Activated T-helper 17 cell treated with anti-CD3 and anti-CD28 coated beads, Interleukin-2, amount 50 U/mL, for 72 hours (primary cell): ENCODE data around the gene SLC22A7. TPM values are rescaled to one million over a fixed set of nuclear protein-coding genes. Genes with fewer than 3 reads are reported as not detected.
A peak's percentile ranks its signal among the peaks of the same experiment; 100 is the strongest.
"Not testable (repeated sequence)": the region's sequence is repeated elsewhere in the genome, so short reads cannot be mapped to it uniquely, and the experiment has no call there.

Experiments used
- ATAC-seq: fragments of 150-1000 bp; cut with Tn5 transposase; replicated peaks from 2 replicates; pipeline ENCODE4 v1.10.0; 2021; ENCODE audit warnings: mild to moderate bottlenecking, moderate library complexity
- H3K27ac Mint-ChIP-seq: one replicate; pipeline ENCODE4 v1.8.0; 2022; ENCODE audit warnings: mixed read lengths
- H3K27me3 Mint-ChIP-seq: one replicate; pipeline ENCODE4 v1.8.0; 2022; ENCODE audit warnings: mixed read lengths
- H3K36me3 Mint-ChIP-seq: one replicate; pipeline ENCODE4 v1.8.0; 2022; ENCODE audit warnings: low read depth, mild to moderate bottlenecking, mixed read lengths
- H3K4me1 Mint-ChIP-seq: one replicate; pipeline ENCODE4 v1.8.0; 2022; ENCODE audit warnings: mixed read lengths
- H3K4me3 Mint-ChIP-seq: one replicate; pipeline ENCODE4 v1.8.0; 2022; ENCODE audit warnings: mild to moderate bottlenecking, mixed read lengths
- H3K9me3 Mint-ChIP-seq: one replicate; pipeline ENCODE4 v1.8.0; 2022; ENCODE audit warnings: mixed read lengths
- total RNA-seq, 2 donors: library from RNA; stranded (reverse); gene quantifications; one replicate each; pipeline ENCODE4 v1.2.3, GENCODE V29; 2022

The SLC22A7 gene
- total RNA-seq, 2 donors from 2014 or later, result not detected

DNA sequence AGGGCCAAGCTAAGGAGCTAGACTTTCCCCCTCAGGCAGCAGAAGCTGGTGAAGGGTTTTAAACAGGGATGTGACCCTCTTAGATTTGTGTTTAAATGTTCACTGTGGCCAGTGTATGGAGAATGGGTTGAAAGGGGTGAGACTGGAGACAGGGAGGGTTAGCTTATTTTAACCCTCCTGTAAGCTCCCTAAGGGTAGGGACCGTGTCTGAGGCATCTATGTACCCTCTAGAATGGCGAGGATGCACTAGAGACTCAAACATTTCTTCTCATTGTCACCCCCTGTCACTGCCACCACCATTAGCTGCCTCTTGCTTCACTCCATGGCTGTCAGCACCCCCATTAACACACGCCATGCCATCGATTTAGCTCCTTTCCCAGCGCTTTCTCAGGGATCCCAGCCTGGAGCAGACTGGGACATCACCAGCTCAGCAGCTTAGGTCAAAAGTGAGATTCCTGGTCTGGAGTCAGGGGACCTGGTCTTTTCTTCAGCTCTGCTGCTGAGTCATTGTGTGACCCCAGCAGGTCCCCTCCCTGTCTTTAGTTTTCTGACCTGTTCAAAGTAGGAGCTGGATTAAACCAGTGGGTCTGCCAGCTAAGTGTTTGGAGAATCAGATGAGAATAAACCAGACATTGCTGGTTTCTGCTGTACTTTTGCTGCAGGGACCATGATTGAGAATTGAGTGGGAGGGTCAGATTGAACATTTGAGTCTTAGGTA lies 1.1 kb upstream of the SLC22A7 start:
- no peak for ATAC-seq
- Mint-ChIP-seq H3K9me3 (no peaks in the 10 kb centered on the region), H3K4me3 (no peak overlapping the region), H3K36me3 (no peaks in the 10 kb centered on the region), H3K27me3 (peaks cover 6% of the 10 kb centered on the region), H3K4me1 (peaks cover 6% of the 10 kb centered on the region), H3K27ac (no peak overlapping the region)

DNA sequence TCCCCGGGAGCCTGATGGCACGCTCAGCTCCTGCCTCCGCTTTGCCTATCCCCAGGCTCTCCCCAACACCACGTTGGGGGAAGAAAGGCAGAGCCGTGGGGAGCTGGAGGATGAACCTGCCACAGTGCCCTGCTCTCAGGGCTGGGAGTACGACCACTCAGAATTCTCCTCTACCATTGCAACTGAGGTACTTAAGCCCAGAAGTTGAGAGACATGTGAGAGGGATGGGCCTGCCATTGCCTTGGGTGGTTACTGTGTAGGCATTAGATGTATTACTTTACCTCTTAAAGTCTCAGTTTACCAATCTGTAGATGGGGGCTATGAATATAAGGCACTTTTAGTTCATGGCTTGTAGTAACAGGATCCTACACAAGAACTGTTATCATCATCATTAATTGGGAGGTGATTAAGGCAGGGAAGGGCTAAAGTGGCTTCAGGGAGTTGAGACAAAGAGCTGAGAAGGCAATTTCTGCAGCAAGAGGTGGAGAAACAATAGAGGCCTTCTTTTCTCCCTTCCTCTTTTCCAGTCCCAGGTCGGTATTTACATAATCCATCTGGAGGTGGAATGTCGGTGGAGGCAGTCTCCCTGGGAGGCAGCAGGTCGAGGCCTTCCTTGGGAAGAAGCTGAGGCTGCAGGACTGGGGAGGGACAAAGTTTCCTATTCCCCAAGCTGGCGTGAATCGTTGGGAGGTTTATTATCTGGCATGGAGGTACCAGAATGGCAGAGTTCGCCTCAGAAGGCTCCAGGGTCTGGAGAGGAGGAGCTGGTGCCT lies 691 bp downstream of the SLC22A7 start:
- no peak for ATAC-seq
- Mint-ChIP-seq H3K36me3 (no peaks in the 10 kb centered on the region), H3K4me1 (peaks cover 6% of the 10 kb centered on the region), H3K9me3 (no peaks in the 10 kb centered on the region), H3K27ac (no peak overlapping the region), H3K4me3 (no peak overlapping the region), H3K27me3 (peaks cover 6% of the 10 kb centered on the region)

DNA sequence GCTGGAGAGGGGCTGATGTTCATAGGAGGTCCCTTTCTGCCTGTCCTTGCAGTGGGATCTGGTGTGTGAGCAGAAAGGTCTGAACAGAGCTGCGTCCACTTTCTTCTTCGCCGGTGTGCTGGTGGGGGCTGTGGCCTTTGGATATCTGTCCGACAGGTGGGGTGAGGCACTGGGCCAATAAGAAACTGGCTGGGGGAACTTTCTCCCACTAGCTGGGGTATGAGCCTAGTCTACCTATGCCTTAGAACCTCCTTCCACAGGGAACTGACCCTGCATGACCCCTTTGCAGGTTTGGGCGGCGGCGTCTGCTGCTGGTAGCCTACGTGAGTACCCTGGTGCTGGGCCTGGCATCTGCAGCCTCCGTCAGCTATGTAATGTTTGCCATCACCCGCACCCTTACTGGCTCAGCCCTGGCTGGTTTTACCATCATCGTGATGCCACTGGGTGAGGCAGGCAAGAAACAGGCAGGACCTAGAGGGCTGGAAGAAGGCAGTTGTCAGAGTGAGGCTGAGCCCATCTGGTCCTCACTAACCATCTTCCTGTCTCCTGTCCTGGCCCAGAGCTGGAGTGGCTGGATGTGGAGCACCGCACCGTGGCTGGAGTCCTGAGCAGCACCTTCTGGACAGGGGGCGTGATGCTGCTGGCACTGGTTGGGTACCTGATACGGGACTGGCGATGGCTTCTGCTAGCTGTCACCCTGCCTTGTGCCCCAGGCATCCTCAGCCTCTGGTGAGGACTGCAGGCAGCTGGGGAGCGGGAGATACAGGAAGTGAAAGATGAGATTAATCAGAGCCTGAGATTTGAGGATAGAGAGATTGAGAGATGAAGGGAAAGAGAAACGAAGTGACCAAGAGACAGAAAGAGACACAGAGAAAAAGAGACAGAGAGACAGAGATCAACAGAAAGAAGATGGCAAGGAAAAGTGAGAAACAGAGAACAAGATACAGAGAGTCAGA lies 1.6 kb downstream of the SLC22A7 start:
- no peak for ATAC-seq
- H3K27ac Mint-ChIP-seq, result no peak overlapping the region
- H3K4me1 Mint-ChIP-seq, result peaks cover 6% of the 10 kb centered on the region
- no peaks in the 10 kb centered on the region for H3K36me3 Mint-ChIP-seq
- H3K4me3 Mint-ChIP-seq, result no peak overlapping the region
- H3K27me3 Mint-ChIP-seq, result peaks cover 6% of the 10 kb centered on the region
- H3K9me3 Mint-ChIP-seq, result no peaks in the 10 kb centered on the region

DNA sequence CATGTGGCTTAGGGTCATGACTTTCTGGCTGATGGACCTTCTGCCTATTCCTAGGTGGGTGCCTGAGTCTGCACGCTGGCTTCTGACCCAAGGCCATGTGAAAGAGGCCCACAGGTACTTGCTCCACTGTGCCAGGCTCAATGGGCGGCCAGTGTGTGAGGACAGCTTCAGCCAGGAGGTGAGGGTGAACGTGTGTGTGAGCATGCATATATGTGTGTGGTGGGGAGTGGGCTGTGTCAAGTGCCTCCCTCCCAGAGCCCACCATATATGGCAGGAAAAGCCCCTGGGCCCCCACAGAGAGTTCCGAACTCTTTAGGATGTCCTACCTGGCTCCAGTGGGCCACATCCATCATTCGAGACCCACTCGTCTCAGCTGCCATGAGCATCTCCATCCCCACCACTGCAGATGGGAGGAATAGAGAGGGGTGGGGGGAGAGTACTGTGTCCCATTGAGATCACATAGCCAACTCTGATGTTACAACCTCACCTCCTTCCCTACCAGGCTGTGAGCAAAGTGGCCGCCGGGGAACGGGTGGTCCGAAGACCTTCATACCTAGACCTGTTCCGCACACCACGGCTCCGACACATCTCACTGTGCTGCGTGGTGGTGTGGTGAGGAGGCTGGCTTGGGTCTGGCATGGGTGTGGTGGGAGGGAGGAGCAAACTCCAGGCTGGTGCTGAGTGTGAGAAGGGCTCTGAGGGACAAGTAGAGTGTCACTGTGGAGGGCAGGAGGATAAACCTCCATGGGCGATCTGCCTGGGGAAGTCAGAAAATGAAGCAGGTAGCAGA lies 3.2 kb downstream of the SLC22A7 start:
- H3K27ac Mint-ChIP-seq, result no peak overlapping the region
- peaks cover 6% of the 10 kb centered on the region for H3K4me1 Mint-ChIP-seq
- ATAC-seq, result no peak
- H3K27me3 Mint-ChIP-seq, result peaks cover 6% of the 10 kb centered on the region
- H3K4me3 Mint-ChIP-seq, result no peak overlapping the region
- H3K36me3 Mint-ChIP-seq, result no peaks in the 10 kb centered on the region
- no peaks in the 10 kb centered on the region for H3K9me3 Mint-ChIP-seq

DNA sequence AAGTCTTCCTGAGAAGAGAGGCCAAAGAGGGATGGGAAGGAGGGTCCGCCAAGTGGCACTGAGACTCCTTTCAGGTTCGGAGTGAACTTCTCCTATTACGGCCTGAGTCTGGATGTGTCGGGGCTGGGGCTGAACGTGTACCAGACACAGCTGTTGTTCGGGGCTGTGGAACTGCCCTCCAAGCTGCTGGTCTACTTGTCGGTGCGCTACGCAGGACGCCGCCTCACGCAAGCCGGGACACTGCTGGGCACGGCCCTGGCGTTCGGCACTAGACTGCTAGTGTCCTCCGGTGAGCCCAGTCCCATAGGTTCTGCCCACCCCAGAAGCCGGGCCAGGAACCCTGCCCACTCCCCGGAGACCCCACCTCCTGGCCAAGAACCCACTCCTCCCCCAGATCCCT lies 4.1 kb downstream of the SLC22A7 start:
- Mint-ChIP-seq H3K27me3 (peaks cover 6% of the 10 kb centered on the region), H3K9me3 (no peaks in the 10 kb centered on the region), H3K36me3 (no peaks in the 10 kb centered on the region), H3K27ac (no peak overlapping the region), H3K4me3 (no peak overlapping the region), H3K4me1 (peaks cover 6% of the 10 kb centered on the region)
- ATAC-seq, result no peak

DNA sequence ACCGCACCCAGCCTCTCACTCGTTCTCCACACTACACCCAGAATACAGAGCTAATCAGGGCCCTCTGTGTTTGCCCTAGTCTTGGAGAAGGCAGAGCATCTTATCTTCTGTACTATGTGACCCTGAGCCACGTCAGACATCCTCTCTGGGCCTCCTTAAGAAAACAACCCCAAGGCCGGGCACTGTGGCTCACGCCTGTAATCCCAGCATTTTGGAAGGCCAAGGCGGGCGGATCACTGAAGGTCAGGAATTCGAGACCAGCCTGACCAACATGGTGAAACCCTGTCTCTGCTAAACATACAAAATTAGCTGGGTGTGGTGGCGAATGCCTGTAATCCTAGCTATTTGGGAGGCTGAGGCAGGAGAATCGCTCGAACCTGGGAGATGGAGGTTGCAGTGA lies 4.9 kb downstream of the SLC22A7 start:
- not testable (repeated sequence) for H3K4me1 Mint-ChIP-seq, H3K9me3 Mint-ChIP-seq, H3K27ac Mint-ChIP-seq, H3K27me3 Mint-ChIP-seq, H3K4me3 Mint-ChIP-seq, ATAC-seq, H3K36me3 Mint-ChIP-seq

DNA sequence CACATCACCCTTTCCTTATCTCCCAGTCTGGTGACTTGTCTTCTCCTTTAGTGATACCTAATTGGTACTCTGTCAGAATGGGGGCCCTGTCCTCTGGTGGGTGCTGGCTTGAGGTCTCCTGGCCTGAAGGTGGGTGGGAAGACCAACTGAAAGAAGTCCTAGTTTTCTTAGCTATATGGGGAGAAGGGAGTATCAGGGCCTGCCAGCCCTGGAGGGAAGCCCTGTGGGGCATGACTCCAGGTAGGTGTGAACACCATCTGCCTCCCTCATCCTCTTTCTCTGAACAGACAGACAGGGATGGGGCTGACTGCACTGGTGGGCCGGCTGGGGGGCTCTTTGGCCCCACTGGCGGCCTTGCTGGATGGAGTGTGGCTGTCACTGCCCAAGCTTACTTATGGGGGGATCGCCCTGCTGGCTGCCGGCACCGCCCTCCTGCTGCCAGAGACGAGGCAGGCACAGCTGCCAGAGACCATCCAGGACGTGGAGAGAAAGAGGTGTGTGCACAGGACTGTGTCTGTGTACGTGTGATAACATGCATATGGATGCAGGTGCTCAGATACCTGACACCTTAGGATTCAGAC lies 5.8 kb downstream of the SLC22A7 start:
- Mint-ChIP-seq H3K27ac (no peak overlapping the region), H3K9me3 (no peaks in the 10 kb centered on the region), H3K27me3 (peaks cover 6% of the 10 kb centered on the region), H3K36me3 (no peaks in the 10 kb centered on the region), H3K4me3 (no peak overlapping the region), H3K4me1 (peaks cover 6% of the 10 kb centered on the region)
- ATAC-seq, result no peak

DNA sequence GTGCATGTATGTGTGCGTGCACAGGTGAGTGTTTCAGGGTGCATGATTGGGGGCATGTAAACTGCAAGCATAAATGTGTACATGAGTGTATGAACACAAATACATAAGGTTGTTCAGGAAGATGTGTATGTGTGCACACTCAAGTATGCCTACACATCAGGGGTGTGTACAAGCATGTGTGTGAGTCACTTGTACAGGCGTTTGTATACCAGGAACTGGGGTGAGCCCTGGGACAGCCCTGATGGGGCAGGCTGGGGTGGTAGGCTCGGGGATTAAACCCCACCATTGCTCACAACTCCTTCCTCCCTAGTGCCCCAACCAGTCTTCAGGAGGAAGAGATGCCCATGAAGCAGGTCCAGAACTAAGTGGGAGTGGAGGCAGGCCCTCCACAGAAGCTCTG lies 6.3 kb downstream of the SLC22A7 start:
- H3K36me3 Mint-ChIP-seq, result no peaks in the 10 kb centered on the region
- H3K27ac Mint-ChIP-seq, result no peak overlapping the region
- H3K9me3 Mint-ChIP-seq, result no peaks in the 10 kb centered on the region
- peaks cover 6% of the 10 kb centered on the region for H3K27me3 Mint-ChIP-seq
- no peak for ATAC-seq
- H3K4me3 Mint-ChIP-seq, result no peak overlapping the region
- H3K4me1 Mint-ChIP-seq, result peaks cover 6% of the 10 kb centered on the region

DNA sequence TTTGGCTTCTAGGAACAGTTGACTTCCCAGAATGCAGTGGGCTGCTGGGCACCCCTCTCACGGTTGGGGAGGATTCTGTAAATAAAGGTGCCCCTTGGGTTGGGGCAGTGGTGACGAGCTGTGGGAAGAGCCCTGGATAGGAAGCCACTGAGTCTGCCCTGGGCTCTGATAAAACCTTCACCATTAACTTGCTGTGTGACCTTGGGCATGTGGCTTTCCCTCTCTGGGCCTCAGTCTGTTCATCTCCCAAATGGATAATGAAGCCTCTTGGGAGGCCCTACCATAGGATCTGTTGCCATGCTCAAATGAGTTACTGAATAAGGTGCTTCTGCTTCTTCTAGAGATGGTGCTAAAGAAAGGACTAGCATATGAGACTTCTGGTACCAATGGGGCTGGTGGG lies 6.8 kb downstream of the SLC22A7 start:
- Mint-ChIP-seq H3K27me3 (peaks cover 4% of the 10 kb centered on the region), H3K36me3 (no peaks in the 10 kb centered on the region), H3K4me3 (no peak overlapping the region), H3K4me1 (peaks cover 4% of the 10 kb centered on the region), H3K9me3 (no peaks in the 10 kb centered on the region), H3K27ac (no peak overlapping the region)
- ATAC-seq, result no peak

DNA sequence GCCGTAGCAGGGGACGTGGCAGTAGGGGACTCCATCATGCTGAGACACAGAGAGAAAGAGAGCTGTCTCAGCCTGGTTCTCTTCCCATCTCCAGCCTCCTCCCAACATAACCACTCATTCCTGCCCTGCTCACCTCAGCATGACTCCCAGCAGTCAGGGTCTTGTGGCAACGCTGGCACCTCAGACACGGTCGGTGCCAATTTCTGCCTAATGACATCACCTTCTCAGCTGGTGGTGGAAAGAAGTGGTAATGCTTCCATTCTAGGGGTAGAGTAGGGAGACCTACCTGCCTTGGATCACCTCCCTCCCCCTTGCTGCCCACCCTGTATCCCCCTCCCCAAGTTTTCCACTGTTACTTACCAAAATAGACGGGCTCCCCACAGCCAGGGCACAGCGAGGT lies 8.0 kb downstream of the SLC22A7 start:
- H3K27me3 Mint-ChIP-seq, result no peaks in the 10 kb centered on the region
- H3K27ac Mint-ChIP-seq, result no peak overlapping the region
- H3K9me3 Mint-ChIP-seq, result no peaks in the 10 kb centered on the region
- ATAC-seq, result no peak
- H3K36me3 Mint-ChIP-seq, result no peaks in the 10 kb centered on the region
- H3K4me3 Mint-ChIP-seq, result no peak overlapping the region
- H3K4me1 Mint-ChIP-seq, result no peaks in the 10 kb centered on the region

DNA sequence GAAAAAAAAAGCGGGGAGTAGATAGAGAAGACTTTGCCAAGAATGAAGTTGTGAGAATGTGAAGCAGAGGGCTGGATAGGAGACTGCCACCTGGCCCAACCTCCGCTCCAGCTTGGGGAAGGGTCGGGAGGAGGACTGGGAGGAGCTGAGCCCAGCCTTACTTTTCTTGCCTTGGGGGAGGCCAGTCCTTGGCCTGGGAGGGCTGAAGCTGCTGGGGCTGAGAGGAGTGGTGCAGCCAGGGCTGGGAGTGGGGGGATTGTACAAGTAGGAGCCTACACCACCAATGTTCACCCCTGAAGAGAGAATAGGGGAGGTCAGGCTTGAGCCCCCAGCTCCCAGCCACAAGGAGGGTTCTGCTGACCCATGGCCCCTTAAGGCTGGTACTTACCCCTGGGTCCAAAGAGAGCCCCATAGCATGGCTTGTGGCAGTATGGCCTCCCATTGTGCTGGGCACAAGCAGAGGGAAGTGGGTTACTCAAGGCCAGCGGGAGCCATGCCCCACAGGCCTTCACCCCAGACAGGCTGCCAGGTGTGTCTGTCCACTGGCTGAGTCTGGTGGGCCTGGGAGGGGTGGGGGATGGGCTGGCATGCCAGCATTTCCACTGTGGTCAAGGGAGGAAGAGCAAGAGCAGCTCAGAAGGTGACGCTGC lies 9.5 kb downstream of the SLC22A7 start:
- no peak for ATAC-seq
- Mint-ChIP-seq H3K4me3 (peak overlapping the region; percentile 82), H3K4me1 (no peaks in the 10 kb centered on the region), H3K9me3 (no peaks in the 10 kb centered on the region), H3K27ac (peak overlapping the region; percentile 52), H3K27me3 (no peaks in the 10 kb centered on the region), H3K36me3 (no peaks in the 10 kb centered on the region)

DNA sequence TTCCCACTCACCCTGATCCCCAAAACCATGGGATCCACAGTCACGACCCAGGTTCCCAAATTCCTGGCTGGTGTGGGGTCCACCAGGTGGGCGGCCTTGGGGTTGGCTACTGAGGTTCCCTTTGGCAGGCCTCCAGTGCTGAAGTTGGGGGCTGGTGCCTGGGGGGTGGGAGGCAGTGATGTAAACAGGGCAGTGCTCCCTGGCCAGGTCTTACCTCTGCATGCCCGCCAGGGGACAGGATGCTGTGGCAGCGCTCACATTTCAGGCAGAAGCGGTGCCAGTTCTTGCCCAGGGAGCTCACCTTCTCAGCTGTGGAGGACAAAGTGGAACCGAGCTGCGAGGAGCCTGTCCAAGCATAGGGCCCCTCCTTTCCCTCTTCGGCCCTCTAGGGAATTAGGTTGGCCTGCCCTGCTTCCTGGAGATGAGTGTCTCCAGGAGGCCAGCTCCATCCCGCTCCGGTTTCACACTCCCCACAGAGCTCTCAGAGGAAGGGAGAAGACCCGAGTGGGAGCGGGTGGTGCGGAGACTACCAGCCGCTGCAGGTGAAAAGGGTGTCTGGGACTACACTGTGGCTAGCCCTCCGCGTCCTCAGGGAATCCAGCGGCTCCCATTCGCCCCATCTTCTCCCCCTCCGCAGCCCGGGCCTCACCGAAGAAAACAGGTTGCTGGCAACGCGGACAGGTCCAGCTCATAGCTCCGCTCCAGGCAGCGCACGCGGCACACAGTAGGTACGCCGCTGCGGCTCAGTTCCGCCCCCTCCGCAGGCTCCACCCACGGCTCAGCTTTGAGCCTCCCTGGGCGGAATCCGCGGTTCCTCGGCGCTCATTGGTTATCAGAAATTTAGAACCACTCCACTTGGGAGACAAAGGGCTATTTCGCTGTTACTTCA lies 10.3 kb downstream of the SLC22A7 start, which contains the start of gene CRIP3:
Gene CRIP3, minus strand, starts transcription at position 726 of the 889 bp plus-strand sequence. Its CDS starts 34 bp downstream, at position 692.
- Mint-ChIP-seq H3K4me3 (peak within 1 kb of the TSS; percentile 82), H3K27me3 (no peaks in the 10 kb centered on the region), H3K9me3 (no peaks in the 10 kb centered on the region), H3K27ac (peak within 1 kb of the TSS; percentile 33), H3K36me3 (no peaks in the 10 kb centered on the region), H3K4me1 (no peaks in the 10 kb centered on the region)
- peak; percentile 97 for ATAC-seq
